Measurements from ENCODE around the gene GDF11.
"Not testable (repeated sequence)": the region's sequence is repeated elsewhere in the genome, so short reads cannot be mapped to it uniquely, and the experiment has no call there.

GDF11 gene

DNA sequence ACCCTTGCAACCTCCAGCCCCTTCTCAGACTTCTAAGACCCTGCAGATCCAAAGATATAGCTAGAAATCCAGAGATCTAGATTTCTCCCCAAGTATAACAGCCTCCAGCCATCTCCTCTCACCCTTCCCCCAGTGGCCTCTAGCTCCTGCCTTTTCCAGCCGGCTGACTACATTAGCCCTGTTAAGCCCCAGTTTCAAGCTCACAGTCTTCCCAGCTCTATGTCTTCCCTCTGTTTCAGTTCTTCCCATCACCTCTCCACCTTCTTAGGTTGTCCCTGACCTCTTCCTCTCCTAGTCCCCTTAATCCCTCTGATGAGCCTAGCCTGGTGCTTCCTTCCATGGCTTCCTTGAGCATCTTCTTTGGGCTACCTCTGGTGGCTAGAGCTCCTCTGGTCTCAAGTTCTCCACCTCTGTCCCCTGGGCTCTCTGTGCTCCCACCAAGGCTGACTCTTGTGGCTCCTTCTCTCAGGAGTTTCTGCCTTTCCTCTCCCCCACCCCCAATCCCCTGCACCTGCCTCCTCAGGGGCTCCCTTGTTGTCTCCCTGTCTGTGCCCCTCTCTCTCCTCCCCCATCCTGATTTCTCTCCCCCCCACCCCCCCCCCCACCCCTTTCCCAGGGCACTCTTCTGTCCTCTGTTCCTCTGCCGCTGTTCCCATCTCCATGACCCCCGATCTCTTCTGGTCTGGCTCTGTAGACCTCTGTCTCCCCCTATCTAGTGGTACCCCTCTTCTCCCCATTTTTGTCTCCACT, 816 bp upstream of the GDF11 start:
- no peak for DNase-seq (ENCODE audit: low read depth)

DNA sequence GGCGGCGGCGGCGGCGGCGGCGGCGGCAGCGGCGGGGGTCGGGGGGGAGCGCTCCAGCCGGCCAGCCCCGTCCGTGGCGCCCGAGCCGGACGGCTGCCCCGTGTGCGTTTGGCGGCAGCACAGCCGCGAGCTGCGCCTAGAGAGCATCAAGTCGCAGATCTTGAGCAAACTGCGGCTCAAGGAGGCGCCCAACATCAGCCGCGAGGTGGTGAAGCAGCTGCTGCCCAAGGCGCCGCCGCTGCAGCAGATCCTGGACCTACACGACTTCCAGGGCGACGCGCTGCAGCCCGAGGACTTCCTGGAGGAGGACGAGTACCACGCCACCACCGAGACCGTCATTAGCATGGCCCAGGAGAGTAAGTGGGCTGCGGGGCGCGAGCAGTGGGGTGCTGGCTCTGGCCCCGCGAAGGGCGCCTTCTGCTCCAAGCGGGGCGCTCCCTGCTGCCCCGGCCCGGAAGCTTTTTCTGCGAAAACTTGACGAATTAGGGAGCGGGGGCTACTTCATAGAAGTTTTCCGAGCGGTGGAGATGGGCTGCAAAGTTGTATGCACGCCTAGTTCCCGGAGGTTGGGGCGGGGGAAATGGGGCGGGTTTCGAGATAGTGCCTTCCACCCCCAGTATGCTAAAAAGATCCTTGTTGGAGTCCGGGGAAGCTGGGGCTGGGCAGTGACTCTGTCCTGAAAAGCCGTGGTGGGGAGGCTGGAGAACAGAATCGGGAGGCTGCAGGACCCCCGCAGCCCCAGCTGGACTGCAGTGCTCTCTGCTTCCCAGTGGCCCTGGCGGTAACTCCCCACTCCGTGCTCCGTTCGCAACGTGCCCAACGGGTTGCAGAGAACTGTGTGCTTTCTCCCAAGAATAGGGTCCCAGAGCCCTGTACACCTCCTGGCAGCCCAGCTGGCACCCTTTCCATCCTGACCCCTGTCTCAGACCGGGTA, 751 bp downstream of the GDF11 start:
- peak; percentile 16 for DNase-seq (ENCODE audit: low read depth)

DNA sequence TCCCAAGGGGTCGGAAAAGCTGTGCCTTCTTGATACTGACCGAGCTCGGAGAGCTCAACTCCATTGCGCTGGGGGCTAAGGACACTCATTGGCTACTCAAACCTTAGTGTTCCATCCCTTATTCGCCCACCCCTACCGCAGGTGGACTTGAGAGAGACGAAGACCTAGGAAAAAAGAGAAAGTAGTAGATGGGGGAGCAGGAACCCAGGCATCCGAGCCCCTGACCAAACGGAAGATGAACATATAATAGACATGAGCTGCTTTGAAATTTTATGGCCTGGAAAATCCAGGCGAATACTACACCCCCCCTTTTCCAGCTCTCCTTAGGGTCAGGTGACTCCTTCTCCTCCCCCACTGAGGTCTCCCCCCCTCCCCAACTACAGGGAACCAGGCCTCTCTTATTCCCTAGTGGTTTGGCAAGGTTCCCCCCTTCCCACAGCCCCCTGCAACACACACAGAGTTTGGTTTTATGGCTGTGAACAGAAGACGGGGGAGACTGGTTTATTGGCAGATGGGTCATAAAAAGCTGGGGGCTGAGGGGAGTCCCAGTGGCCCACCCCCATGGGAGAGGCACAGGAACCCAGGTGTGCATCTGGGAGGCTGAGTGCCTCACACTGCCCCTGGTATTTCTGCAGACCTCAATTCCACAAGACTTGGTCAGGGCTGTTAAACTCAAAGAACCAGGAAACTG, 1.6 kb downstream of the GDF11 start:
- DNase-seq (ENCODE audit: low read depth), result no peak

DNA sequence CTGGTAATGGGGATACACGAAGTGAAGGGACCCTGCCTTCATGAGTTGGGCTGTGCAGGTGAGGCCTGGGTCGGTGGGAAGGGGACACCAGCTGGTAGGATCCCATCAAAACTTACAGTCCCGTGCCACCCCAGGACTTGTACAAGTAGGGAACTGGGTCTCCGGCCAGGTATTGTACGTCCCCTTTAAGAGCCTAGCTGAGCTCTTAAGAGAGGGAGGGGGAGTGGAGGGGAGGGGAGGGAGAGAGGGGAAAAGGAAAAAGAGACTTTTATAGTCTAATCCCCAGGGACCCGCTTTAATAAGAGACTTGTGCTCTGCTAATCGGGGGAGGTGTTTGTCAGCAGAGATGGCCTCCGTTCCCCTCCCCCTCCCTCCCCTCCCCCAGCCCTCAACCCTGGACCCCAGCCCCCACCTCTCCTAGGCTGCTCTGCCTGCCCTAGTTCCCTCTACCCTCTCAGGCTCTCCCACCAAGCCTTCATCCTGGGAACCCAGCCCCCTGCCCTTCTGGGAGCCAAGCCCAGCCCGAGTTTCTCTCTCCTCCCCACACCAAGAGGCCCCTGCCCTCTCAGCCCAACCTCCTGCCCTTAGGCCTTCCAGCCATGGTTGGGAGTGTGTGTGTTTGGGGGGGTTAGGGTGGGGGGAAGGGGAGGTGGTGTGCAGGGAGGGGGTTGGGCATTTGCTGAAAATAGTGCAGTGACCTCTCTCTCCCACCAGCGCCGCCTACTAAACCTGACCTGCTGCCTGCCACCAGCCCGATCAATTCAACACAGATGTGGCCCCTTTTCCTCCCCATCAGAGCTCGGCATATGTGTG, 2.6 kb downstream of the GDF11 start:
- no peak for DNase-seq (ENCODE audit: low read depth)

DNA sequence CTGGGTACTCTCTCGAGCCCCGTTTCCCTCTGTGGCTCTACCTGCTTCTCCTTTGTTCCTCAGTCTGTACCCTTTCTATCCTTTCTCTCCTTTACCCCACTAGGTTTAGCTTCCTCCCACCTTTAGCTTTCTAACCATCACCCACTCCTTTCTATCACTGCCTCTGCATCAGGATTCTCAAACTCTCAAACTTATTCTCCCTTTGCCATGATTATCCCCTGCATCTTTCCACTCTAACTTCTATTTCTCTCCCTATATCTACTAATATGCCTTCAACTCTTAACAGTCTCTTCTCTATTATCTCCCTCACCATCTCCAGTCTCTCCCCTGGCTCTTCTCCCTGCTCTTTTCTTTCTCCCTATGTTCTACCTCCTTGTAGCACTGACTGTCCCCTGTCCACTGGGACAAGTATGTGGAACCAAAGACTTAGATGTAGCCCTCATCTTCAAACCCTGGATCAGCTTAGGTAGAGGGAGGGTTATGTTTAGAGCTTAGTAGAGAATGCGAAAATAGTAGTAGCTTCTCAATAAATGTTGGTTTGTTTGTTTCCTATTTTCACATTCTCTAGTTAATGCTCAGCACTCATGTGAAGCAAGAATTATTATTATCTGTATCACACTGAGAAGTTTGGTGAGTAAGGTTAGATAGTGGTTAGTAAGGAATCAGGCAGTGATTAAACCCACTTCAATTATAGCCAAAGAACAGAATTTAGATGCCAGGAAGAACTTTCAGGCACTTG, 3.4 kb downstream of the GDF11 start:
- DNase-seq (ENCODE audit: low read depth), result no peak

DNA sequence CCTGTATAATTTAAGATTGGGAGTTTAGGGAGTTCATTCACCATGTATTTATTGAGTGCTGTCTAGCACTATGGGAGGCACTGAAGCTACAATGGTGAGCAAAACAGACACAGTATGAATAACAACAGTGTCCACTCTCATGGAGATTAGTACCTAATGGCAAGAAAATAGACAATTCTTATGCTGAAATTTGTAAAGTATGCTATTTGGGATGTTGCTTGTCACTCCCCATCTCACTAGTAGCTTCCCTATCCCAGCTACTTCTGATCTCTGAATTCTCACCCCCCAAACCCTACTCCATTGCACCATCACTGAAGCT, 4.0 kb downstream of the GDF11 start:
- DNase-seq (ENCODE audit: low read depth), result no peak

DNA sequence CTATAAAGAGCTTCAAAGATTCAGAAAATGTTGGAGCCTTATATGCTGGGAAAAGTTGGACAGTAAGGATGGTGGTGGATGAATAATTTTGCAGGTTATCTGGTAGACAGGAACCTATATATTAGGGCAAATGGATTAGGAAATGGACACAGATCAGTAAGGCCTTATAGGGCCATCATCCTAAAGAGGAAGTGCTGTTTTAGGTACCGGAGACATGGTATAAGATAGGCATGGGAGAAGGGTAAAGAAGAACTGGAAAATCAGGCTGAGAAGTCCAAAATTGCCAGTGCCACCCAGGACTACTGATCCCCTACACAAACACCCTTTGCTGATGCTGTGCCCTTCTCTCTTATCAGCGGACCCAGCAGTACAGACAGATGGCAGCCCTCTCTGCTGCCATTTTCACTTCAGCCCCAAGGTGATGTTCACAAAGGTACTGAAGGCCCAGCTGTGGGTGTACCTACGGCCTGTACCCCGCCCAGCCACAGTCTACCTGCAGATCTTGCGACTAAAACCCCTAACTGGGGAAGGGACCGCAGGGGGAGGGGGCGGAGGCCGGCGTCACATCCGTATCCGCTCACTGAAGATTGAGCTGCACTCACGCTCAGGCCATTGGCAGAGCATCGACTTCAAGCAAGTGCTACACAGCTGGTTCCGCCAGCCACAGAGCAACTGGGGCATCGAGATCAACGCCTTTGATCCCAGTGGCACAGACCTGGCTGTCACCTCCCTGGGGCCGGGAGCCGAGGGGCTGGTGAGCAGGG, 5.5 kb downstream of the GDF11 start:
- no peak for DNase-seq (ENCODE audit: low read depth)

DNA sequence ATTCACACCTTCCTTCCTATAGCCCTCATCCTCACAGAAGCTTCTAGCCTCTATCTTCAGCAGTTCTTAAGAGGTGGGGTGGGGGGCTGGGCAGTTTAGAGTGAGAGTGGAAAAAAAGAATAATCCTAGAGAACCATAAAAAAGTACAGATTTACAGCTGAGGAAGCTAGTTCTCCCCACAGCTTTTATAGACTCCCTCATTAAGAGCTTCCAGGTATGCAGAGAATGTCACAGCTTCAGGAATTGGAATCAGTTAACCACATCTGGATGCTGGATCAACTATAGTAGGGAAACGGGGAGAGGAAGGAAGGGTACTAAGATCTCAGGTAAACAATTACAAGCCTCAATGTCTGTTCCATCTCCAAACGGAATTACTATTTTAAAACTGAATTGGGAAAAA, 12.3 kb downstream of the GDF11 start:
- no peak for DNase-seq (ENCODE audit: low read depth)

DNA sequence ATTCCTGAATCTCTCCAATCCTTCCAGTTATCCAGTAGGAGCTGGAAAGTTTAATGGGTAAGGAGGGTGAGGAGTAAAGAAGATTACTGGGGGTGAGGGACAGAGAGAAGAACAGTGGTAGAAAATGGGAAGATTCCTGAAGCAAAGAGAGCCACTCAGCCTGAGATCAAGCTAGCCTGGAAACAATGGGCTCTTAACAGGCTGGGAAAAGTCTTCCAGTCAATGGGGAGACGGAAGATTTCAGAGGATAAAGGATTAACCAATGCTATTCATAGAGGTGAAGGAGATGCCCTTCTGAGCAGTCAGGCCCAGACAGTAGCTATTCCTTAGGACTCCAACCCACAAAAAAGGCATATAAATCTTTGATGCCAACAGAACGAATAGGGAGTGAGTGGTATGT, 14.8 kb downstream of the GDF11 start:
- DNase-seq (ENCODE audit: low read depth), result no peak

DNA sequence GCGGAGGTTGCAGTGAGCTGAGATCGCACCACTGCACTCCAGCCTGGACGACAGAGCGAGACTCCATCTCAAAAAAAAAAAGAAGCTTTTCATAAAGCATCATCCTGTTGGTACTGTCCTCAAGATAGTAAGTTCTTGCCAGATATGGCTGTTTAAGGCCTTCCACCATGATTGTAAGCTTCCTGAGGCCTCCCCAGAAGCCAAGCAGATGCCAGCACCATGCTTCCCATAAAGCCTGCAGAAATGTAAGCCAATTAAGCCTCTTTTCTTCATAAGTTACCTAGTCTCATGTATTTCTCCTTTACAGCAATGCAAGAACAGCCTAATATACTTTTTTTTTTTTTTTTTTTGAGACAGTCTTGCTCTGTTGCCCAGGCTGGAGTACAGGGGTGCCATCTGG, 15.7 kb downstream of the GDF11 start:
- not testable (repeated sequence) for DNase-seq (ENCODE audit: low read depth)

DNA sequence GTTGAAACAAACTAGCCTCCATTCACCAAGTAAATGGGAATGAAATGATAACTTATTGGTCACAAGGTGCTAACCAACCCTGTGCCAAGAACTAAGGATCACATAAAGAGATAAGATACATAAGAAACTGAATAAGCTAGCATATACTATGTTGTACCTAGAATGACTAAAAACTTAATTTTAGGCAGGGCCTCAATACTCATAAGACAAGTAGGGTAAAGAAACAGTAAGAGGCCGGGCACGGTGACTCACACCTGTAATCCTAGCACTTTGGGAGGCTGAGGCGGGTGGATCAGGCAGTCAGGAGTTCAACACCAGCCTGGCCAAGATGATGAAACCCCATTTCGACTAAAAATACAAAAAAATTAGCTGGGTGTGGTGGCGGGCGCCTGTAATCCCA, 17.7 kb downstream of the GDF11 start:
- DNase-seq (ENCODE audit: low read depth), result no peak

DNA sequence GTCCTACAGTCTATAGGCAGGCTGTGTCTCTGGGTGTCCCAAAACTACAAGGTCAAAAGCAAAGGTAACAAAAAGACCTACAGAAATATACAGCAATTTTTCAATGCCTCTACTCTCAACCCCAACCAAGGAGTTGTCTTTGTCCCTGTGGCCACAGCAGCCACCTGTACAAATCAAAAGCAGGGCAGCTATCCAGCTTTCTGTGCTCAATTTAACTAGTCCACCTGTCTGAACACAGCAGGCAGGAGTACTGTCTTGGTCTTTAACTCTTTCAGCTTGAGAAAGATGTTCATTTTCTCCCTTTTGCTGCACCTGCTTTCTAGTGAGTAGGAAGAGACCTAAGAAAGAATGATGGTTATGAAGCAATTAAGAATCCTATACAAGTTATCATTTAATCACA, 19.7 kb downstream of the GDF11 start:
- DNase-seq (ENCODE audit: low read depth), result no peak

DNA sequence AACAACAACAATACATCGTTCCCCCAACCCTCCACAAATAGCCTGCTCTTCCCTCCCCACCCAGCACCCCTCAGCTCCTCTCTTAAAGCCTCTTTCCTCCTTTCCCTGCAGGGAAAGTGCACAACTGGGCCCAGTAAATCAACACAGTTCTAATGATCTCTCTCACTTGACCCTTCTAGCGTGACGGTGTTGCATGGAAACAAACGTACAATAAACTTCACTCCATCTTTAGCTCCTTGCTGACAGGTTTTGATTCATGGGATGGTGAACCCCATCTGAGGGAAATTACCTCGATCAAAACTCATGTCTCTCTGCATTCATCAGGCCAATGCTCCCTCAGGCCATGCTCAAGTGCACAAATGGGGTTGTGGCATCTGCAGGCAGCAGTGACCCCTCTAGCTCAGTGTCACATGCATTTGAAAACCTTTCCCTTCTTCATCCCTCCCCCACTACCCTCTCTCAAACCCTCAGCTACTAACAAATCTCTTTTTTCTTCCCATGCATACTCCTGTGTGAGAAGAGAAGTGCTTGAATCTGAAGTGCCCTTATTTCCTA, 22.9 kb downstream of the GDF11 start:
- DNase-seq (ENCODE audit: low read depth), result no peak

DNA sequence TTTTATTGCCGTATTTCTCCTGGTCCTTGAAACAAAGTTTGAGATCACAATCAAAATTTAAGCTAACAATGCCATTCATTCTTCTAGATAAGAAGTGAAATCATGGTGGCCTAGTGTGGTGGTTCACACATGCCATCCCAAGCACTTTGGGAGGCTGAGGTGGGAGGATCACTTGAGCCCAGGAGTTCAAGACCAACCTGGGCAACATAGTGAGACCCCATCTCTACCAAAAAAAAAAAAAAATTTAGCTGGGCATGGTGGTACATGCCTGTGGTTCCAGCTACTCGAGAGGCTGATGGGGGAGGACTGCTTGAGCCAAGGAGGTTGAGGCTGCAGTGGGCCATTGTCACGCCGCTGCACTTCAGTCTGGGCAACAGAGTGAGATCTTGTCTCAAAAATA, 24.2 kb downstream of the GDF11 start:
- no peak for DNase-seq (ENCODE audit: low read depth)

DNA sequence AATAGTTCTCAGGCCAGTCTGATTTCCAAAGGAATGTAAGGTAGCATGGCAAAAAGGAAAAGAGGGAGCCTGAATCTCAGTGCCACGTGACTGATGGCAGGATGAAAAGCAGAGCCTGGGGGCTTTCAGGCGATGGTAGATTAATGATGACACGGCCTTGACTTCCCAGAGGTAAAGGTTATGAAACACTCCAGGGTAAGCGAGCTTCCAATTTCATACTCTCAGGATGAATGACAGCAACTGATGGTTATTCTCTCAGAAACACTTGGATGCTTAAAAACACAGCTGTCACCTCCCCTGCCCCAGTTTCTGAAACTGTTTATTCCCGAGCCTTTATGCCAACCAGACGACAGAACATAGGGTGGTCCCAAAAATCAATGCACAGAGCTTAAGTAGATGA, 28.8 kb downstream of the GDF11 start:
- DNase-seq (ENCODE audit: low read depth), result no peak

DNA sequence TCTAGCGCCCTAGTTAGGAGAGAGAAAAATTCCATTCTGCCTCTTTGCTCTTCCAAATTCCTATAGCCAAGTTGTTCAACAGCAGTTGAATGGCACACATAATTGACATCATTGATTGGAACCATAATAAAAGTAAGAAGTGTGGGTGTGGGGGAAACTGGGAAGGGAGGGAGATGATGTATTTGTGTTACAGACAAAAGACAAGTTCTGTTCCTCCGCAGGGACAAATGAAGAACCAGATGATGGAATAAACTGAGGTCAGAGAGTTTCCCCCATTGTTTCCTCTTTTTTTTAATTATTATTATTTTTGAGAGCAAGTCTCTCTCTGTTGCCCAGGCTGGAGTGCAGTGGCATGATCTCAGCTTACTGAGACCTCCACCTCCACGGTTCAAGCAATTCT, 34.9 kb downstream of the GDF11 start:
- no peak for DNase-seq (ENCODE audit: low read depth)

DNA sequence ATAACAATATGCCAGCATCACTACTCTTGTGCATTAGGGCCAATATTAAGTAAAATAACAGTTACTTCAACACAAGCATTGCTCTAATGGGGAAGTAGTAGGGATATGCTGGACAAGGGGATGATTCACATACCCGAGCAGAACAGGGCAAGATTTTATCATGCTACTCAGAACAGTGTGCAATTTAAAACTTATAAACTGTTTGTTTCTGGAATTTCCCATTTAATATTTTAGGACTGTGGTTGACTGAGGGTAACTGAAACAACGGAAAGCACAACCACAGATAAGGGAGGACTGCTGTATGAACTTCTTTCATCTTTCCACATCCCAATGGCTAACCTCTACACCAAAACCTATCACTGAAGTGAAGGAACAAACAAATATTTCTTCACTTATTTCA, 37.8 kb downstream of the GDF11 start:
- DNase-seq (ENCODE audit: low read depth), result no peak

DNA sequence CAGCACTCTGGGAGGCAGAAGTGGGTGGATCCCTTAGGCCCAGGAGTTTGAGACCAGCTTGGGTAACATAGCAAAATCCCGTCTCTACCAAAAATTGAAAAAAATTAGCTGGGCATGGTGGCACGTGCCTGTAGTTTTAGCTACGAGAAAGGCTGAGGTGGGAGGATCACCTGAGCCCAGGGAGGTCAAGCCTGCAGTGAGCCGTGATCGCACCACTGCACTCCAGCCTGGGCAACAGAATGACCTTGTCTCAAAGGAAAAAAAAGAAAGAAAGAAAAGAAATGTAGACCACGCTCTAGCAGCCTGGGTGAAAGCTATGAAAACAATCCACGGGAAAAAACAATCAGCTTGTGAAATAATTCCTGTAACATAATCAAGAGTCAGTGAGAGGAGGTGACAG, 45.6 kb downstream of the GDF11 start:
- no peak for DNase-seq (ENCODE audit: low read depth)

DNA sequence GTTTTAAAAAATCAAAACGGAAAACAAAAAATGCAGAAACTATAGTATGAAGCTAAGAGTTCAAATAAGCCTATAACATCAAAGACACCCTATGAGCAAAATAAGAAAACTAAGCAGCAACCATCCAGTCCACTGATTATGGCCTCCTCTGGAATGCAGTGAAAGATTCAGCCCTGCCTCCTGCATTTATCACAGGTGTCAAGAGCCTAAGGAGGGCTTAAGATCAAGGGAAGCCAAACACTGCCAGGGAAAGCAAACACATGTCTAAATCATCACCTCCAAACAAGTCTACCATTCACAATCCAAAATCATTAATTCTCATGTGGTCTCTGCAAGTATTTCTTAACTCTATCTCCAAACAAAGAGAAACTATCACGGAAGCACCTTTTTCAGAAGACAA, 46.2 kb downstream of the GDF11 start:
- DNase-seq (ENCODE audit: low read depth), result no peak

DNA sequence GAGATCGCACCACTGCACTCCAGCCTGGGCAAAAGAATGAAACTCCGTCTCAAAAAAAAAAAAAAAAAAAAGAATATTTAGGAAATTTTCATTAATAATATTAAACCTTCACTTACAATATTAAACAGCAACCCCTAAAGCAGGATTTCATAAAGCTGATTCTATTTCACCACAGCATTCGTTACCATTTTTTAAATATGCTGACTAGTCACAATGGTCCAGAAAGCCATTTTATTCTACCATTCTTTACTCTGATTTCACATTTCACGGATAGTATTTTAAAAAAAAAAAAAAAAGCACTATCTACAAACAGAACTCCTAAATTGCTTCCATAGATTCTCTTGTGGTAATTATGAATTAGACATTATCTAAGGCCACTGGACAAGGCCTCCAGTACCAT, 47.0 kb downstream of the GDF11 start:
- no peak for DNase-seq (ENCODE audit: low read depth)

Measured in activated T-cell treated with anti-CD3 and anti-CD28 coated beads for 1 hour (primary cell).